Adipocyte (in vitro differentiated cells): ENCODE results near the gene SYTL3.
"Not testable (repeated sequence)": the region's sequence is repeated elsewhere in the genome, so short reads cannot be mapped to it uniquely, and the experiment has no call there.

ENCODE experiments used
- DNase-seq: peaks from one replicate; pipeline ENCODE4 v3.0.0-alpha.2; 2015; ENCODE audit warnings: low read depth
- H3K27me3 ChIP-seq: replicated peaks from 2 replicates; pipeline ENCODE4 v1.7.0; 2013; ENCODE audit warnings: mild to moderate bottlenecking, low read length, moderate library complexity; ENCODE audit not compliant: control insufficient read depth, insufficient read depth
- H3K36me3 ChIP-seq: 2 replicates; pipeline ENCODE4 v1.7.0; 2013; ENCODE audit warnings: low read length, mild to moderate bottlenecking, moderate library complexity; ENCODE audit not compliant: control insufficient read depth, insufficient read depth, severe bottlenecking
- H3K4me1 ChIP-seq: 2 replicates; pipeline ENCODE4 v1.7.0; 2013; ENCODE audit warnings: mild to moderate bottlenecking, low read length, moderate library complexity; ENCODE audit not compliant: control insufficient read depth, insufficient read depth
- H3K4me3 ChIP-seq: 2 replicates; pipeline ENCODE4 v1.7.0; 2013; ENCODE audit warnings: mild to moderate bottlenecking, low read length, moderate library complexity
- H3K9ac ChIP-seq: 2 replicates; pipeline ENCODE4 v1.7.0; 2013; ENCODE audit warnings: mild to moderate bottlenecking, low read length, moderate library complexity
- H3K9me3 ChIP-seq: 2 replicates; pipeline ENCODE4 v1.7.0; 2013; ENCODE audit warnings: mild to moderate bottlenecking, low read length, moderate library complexity; ENCODE audit not compliant: control insufficient read depth

The SYTL3 gene

GRCh38 chr6:158649289-158650143, at the start of gene SYTL3:
SYTL3 (plus strand) TSS chr6:158650054; CDS start chr6:158663269, 13,215 bp downstream.
- DNase-seq = no peak

GRCh38 chr6:158603261-158604047, 46.4 kb upstream of the SYTL3 start:
- H3K4me3 ChIP-seq = no peak overlapping the region
- H3K9me3 ChIP-seq = no peaks in the 10 kb centered on the region
- peaks cover 59% of the 10 kb centered on the region for H3K36me3 ChIP-seq
- no peaks in the 10 kb centered on the region for H3K27me3 ChIP-seq
- no peak for DNase-seq
- H3K9ac ChIP-seq = no peak overlapping the region
- no peaks in the 10 kb centered on the region for H3K4me1 ChIP-seq

More at GRCh38 chr6:158649289-158650143, at the start of gene SYTL3:
- H3K9ac ChIP-seq = peak within 1 kb of the TSS; percentile 20
- peaks cover 26% of the 10 kb centered on the region for H3K4me1 ChIP-seq
- no peaks in the 10 kb centered on the region for H3K36me3 ChIP-seq
- no peaks in the 10 kb centered on the region for H3K27me3 ChIP-seq
- H3K9me3 ChIP-seq = no peaks in the 10 kb centered on the region
- H3K4me3 ChIP-seq = peak within 1 kb of the TSS; percentile 32

- H3K27me3 ChIP-seq = no peaks in the 10 kb centered on the region
- no peak overlapping the region for H3K4me3 ChIP-seq
- H3K36me3 ChIP-seq = peaks cover 63% of the 10 kb centered on the region
- H3K9me3 ChIP-seq = no peaks in the 10 kb centered on the region
- H3K9ac ChIP-seq = no peak overlapping the region
- no peaks in the 10 kb centered on the region for H3K4me1 ChIP-seq
- no peak for DNase-seq
These were observed 45.8 kb upstream of the SYTL3 start for GRCh38 chr6:158604048-158604406.

GRCh38 chr6:158605266-158605878, 44.5 kb upstream of the SYTL3 start:
- Histone ChIP-seq H3K4me3 (no peak overlapping the region), H3K9ac (no peak overlapping the region), H3K9me3 (no peaks in the 10 kb centered on the region), H3K36me3 (peaks cover 66% of the 10 kb centered on the region), H3K4me1 (peaks cover 9% of the 10 kb centered on the region), H3K27me3 (no peaks in the 10 kb centered on the region)
- peak; percentile 87 for DNase-seq

GRCh38 chr6:158606011-158606410, 43.8 kb upstream of the SYTL3 start:
- H3K27me3 ChIP-seq, DNase-seq, H3K9me3 ChIP-seq, H3K4me3 ChIP-seq, H3K4me1 ChIP-seq, H3K9ac ChIP-seq: not testable (repeated sequence)
- peaks cover 69% of the 10 kb centered on the region for H3K36me3 ChIP-seq

- H3K9me3 ChIP-seq = no peaks in the 10 kb centered on the region
- no peak overlapping the region for H3K9ac ChIP-seq
- peaks cover 9% of the 10 kb centered on the region for H3K4me1 ChIP-seq
- peaks cover 70% of the 10 kb centered on the region for H3K36me3 ChIP-seq
- DNase-seq = no peak
- no peaks in the 10 kb centered on the region for H3K27me3 ChIP-seq
- no peak overlapping the region for H3K4me3 ChIP-seq
These were observed 42.9 kb upstream of the SYTL3 start for GRCh38 chr6:158606935-158607334.

- Histone ChIP-seq H3K4me3 (no peak overlapping the region), H3K27me3 (no peaks in the 10 kb centered on the region), H3K9ac (no peak overlapping the region), H3K36me3 (peaks cover 69% of the 10 kb centered on the region), H3K9me3 (no peaks in the 10 kb centered on the region), H3K4me1 (peaks cover 9% of the 10 kb centered on the region)
- no peak for DNase-seq
These were observed 42.3 kb upstream of the SYTL3 start for GRCh38 chr6:158607411-158608170.

- Histone ChIP-seq H3K9ac (no peak overlapping the region), H3K36me3 (peaks cover 75% of the 10 kb centered on the region), H3K4me1 (peaks cover 9% of the 10 kb centered on the region), H3K27me3 (no peaks in the 10 kb centered on the region), H3K4me3 (no peak overlapping the region), H3K9me3 (no peaks in the 10 kb centered on the region)
- DNase-seq = no peak
These were observed 41.6 kb upstream of the SYTL3 start for GRCh38 chr6:158608221-158608620.

GRCh38 chr6:158609455-158610155, 40.2 kb upstream of the SYTL3 start:
- Histone ChIP-seq H3K4me3 (no peak overlapping the region), H3K27me3 (no peaks in the 10 kb centered on the region), H3K9ac (no peak overlapping the region), H3K36me3 (peaks cover 79% of the 10 kb centered on the region), H3K4me1 (peaks cover 9% of the 10 kb centered on the region), H3K9me3 (no peaks in the 10 kb centered on the region)
- DNase-seq = no peak

- DNase-seq = no peak
- no peak overlapping the region for H3K9ac ChIP-seq
- H3K36me3 ChIP-seq = peaks cover 84% of the 10 kb centered on the region
- no peaks in the 10 kb centered on the region for H3K27me3 ChIP-seq
- H3K4me3 ChIP-seq = no peak overlapping the region
- H3K9me3 ChIP-seq = no peaks in the 10 kb centered on the region
- peaks cover 9% of the 10 kb centered on the region for H3K4me1 ChIP-seq
These were observed 39.4 kb upstream of the SYTL3 start for GRCh38 chr6:158610319-158610968.
